Brain microvascular endothelial cell (primary cell): ENCODE measurements around the gene SOX5.

Source experiments
- DNase-seq: peaks from one replicate; pipeline ENCODE4 v3.0.0-alpha.2; 2020
- H3K27ac ChIP-seq: fragments of 250-450 bp; sonication (Bioruptor Pico); 2 replicates; pipeline ENCODE4 v1.5.1; 2020; ENCODE audit warnings: mild to moderate bottlenecking, moderate library complexity
- H3K27me3 ChIP-seq: fragments of 250-450 bp; sonication (Bioruptor Pico); replicated peaks from 2 replicates; pipeline ENCODE4 v1.5.1; 2020; ENCODE audit warnings: mild to moderate bottlenecking
- H3K36me3 ChIP-seq: fragments of 250-450 bp; sonication (Bioruptor Pico); replicated peaks from 2 replicates; pipeline ENCODE4 v1.5.1; 2020; ENCODE audit warnings: mild to moderate bottlenecking
- H3K4me3 ChIP-seq: 2 replicates; pipeline ENCODE4 v1.5.1; 2011; ENCODE audit warnings: low read depth, mild to moderate bottlenecking, control low read depth, low read length, moderate library complexity
- in situ Hi-C: cut with HindIII; loops from 2 replicates; pipeline ENCODE4 v1.10.0; 2017; ENCODE audit warnings: low sequenced_read_pairs, low pct_ligation_motif_present
- TF ChIP-seq, protein P1 (sequence below): IDR thresholded peaks from 2 replicates; pipeline ENCODE4 v1.5.1; 2011; ENCODE audit warnings: low read depth, mild to moderate bottlenecking, moderate library complexity, low read length, control low read depth, inconsistent platforms; ENCODE audit errors: missing control alignments

The SOX5 gene

DNA sequence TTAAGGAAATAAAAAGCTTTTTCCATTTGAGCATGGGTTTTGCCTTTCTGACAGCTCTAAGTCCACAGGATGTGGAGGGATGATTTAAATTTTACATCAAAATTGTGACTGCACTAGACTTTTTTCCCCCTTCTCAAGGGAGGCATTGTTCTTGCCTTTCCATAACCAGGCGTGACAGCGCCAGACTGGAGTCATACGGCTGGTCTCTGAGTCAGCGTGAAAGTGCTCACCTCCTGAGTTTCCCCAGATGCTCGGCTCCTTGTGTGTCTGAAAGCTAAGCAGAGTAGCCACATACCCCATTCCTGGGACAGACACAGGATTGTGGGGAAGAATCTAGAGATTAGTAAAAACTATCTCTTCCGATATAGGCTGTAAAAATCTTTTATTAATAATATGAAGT is 43.1 kb downstream of the SOX5 start:
- no peaks in the 10 kb centered on the region for H3K27me3 ChIP-seq
- in situ Hi-C loops: no loop called here
- DNase-seq: peak; percentile 67
- H3K36me3 ChIP-seq: no peaks in the 10 kb centered on the region
- TF ChIP-seq, protein P1, sequence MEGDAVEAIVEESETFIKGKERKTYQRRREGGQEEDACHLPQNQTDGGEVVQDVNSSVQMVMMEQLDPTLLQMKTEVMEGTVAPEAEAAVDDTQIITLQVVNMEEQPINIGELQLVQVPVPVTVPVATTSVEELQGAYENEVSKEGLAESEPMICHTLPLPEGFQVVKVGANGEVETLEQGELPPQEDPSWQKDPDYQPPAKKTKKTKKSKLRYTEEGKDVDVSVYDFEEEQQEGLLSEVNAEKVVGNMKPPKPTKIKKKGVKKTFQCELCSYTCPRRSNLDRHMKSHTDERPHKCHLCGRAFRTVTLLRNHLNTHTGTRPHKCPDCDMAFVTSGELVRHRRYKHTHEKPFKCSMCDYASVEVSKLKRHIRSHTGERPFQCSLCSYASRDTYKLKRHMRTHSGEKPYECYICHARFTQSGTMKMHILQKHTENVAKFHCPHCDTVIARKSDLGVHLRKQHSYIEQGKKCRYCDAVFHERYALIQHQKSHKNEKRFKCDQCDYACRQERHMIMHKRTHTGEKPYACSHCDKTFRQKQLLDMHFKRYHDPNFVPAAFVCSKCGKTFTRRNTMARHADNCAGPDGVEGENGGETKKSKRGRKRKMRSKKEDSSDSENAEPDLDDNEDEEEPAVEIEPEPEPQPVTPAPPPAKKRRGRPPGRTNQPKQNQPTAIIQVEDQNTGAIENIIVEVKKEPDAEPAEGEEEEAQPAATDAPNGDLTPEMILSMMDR: no peak
- H3K27ac ChIP-seq: no peak overlapping the region
- no peak overlapping the region for H3K4me3 ChIP-seq

DNA sequence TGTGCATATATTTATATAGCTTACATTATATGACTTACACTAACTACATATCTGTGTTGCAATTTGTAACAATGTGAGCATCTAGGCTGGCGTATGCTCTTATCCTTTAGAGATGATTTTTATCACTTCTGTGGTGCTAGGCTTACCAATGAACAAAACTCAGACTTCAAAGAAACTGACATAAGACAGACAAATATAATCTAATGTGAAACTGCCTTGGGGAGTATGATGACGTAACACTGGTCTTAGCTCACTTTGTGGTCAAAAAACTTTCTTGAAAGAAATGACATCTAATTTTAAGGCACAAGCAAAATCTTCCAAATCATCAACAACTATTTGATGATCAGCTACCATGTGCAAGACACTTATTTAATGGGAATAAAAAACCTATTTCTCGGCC is 50.0 kb downstream of the SOX5 start:
- no peak for DNase-seq
- in situ Hi-C loops: no loop called here
- TF ChIP-seq, protein P1: no peak

GRCh38 chr12:23898121-23898520 is 51.3 kb downstream of the SOX5 start:
- TF ChIP-seq, protein P1: no peak
- Histone ChIP-seq H3K27ac (no peak overlapping the region), H3K27me3 (no peaks in the 10 kb centered on the region), H3K36me3 (no peaks in the 10 kb centered on the region), H3K4me3 (no peak overlapping the region)
- in situ Hi-C loops: no loop called here
- no peak for DNase-seq

More for the DNA sequence above, 50.0 kb downstream of the SOX5 start:
- Histone ChIP-seq H3K27me3 (no peaks in the 10 kb centered on the region), H3K36me3 (no peaks in the 10 kb centered on the region), H3K27ac (no peak overlapping the region), H3K4me3 (no peak overlapping the region)

- Histone ChIP-seq H3K36me3 (no peaks in the 10 kb centered on the region), H3K27ac (no peak overlapping the region), H3K4me3 (no peak overlapping the region), H3K27me3 (no peaks in the 10 kb centered on the region)
- DNase-seq: no peak
- TF ChIP-seq, protein P1: no peak
- in situ Hi-C loops: no loop called here
These were observed 53.7 kb downstream of the SOX5 start for GRCh38 chr12:23895792-23896218.

GRCh38 chr12:23893611-23894010 is 55.9 kb downstream of the SOX5 start:
- TF ChIP-seq, protein P1: no peak
- H3K27ac ChIP-seq: no peak overlapping the region
- no peaks in the 10 kb centered on the region for H3K36me3 ChIP-seq
- no peak for DNase-seq
- no peaks in the 10 kb centered on the region for H3K27me3 ChIP-seq
- H3K4me3 ChIP-seq: no peak overlapping the region
- in situ Hi-C loops: no loop called here

DNA sequence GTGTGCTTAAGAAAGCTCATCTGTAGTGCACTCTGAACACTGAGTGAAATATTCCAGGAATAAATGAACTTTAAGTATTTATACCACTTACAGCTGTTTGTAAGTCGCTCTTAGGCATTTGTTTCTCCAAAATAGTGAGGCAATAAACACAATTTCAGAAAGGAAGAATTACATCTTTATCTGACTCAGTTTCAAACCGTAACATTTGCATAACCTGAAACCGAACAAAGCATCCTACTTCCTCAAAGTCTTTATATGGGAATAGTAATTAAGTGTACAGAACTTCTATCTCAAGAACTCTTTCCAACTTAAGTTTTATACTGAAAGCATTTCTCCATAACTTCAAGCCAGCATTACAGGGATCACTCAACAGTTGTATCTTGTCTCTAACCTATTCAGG is 58.4 kb downstream of the SOX5 start:
- H3K4me3 ChIP-seq: no peak overlapping the region
- no peak for DNase-seq
- H3K36me3 ChIP-seq: no peaks in the 10 kb centered on the region
- no peak overlapping the region for H3K27ac ChIP-seq
- in situ Hi-C loops: no loop called here
- H3K27me3 ChIP-seq: no peaks in the 10 kb centered on the region
- TF ChIP-seq, protein P1: no peak
